HG02938 (cell line): ENCODE results near the gene GASK1A.
"Not testable (repeated sequence)": the region's sequence is repeated elsewhere in the genome, so short reads cannot be mapped to it uniquely, and the experiment has no call there.

Experiments
- ATAC-seq: cut with Tn5 transposase; IDR thresholded peaks from one replicate; pipeline ENCODE4 v1.9.1; 2021; ENCODE audit warnings: mild to moderate bottlenecking, moderate library complexity; ENCODE audit not compliant: unreplicated experiment

The GASK1A gene

GRCh38 chr3:43030162-43030935 is 51.2 kb downstream of the GASK1A start:
- ATAC-seq: no peak

GRCh38 chr3:43031485-43031884 is 52.4 kb downstream of the GASK1A start:
- ATAC-seq: no peak

GRCh38 chr3:43031889-43032545 is 52.9 kb downstream of the GASK1A start:
- no peak for ATAC-seq

GRCh38 chr3:43032646-43033628 is 53.8 kb downstream of the GASK1A start:
- ATAC-seq: no peak

- ATAC-seq: no peak
Observed at GRCh38 chr3:43034200-43034599, 55.1 kb downstream of the GASK1A start.

GRCh38 chr3:43034911-43035310 is 55.8 kb downstream of the GASK1A start:
- no peak for ATAC-seq

- ATAC-seq: no peak
Observed at GRCh38 chr3:43035801-43036365, 56.8 kb downstream of the GASK1A start.

- no peak for ATAC-seq
Observed at GRCh38 chr3:43036621-43037423, 57.7 kb downstream of the GASK1A start.

GRCh38 chr3:43038010-43038409 is 58.9 kb downstream of the GASK1A start:
- ATAC-seq: no peak

GRCh38 chr3:43041517-43041916 is 62.4 kb downstream of the GASK1A start:
- no peak for ATAC-seq

- no peak for ATAC-seq
Observed at GRCh38 chr3:43043071-43043766, 64.1 kb downstream of the GASK1A start.

- no peak for ATAC-seq
Observed at GRCh38 chr3:43043793-43044192, 64.7 kb downstream of the GASK1A start.

GRCh38 chr3:43045079-43045478 is 66.0 kb downstream of the GASK1A start:
- not testable (repeated sequence) for ATAC-seq

- no peak for ATAC-seq
Observed at GRCh38 chr3:43046583-43046982, 67.5 kb downstream of the GASK1A start.

GRCh38 chr3:43048470-43048869 is 69.4 kb downstream of the GASK1A start:
- ATAC-seq: no peak

- ATAC-seq: no peak
Observed at GRCh38 chr3:43053291-43053690, 74.2 kb downstream of the GASK1A start.

- no peak for ATAC-seq
Observed at GRCh38 chr3:43054754-43055153, 75.6 kb downstream of the GASK1A start.

- no peak for ATAC-seq
Observed at GRCh38 chr3:43055393-43055792, 76.3 kb downstream of the GASK1A start.
